Glutamatergic neuron (in vitro differentiated cells): ENCODE results near the gene LRP8. TPM values are rescaled to one million over a fixed set of nuclear protein-coding genes. Genes with fewer than 3 reads are reported as not detected.
A peak's percentile ranks its signal among the peaks of the same experiment; 100 is the strongest.

Experiments used
- DNase-seq: peaks from one replicate; pipeline ENCODE4 v3.0.0; 2022
- H3K27ac Mint-ChIP-seq: one replicate; pipeline ENCODE4 v1.8.0; 2020; ENCODE audit warnings: mild to moderate bottlenecking, mixed read lengths, inconsistent platforms; ENCODE audit not compliant: unreplicated experiment
- H3K27me3 Mint-ChIP-seq: one replicate; pipeline ENCODE4 v1.8.0; 2020; ENCODE audit warnings: mild to moderate bottlenecking, moderate library complexity, mixed read lengths, inconsistent platforms; ENCODE audit not compliant: unreplicated experiment
- H3K36me3 Mint-ChIP-seq: one replicate; pipeline ENCODE4 v1.8.0; 2020; ENCODE audit warnings: mild to moderate bottlenecking, mixed read lengths, inconsistent platforms; ENCODE audit not compliant: unreplicated experiment
- H3K4me1 Mint-ChIP-seq: one replicate; pipeline ENCODE4 v1.8.0; 2020; ENCODE audit warnings: mild to moderate bottlenecking, low read depth, mixed read lengths, inconsistent platforms; ENCODE audit not compliant: unreplicated experiment
- H3K4me3 Mint-ChIP-seq: one replicate; pipeline ENCODE4 v1.8.0; 2020; ENCODE audit warnings: mild to moderate bottlenecking, mixed read lengths, inconsistent platforms; ENCODE audit not compliant: unreplicated experiment
- H3K9me3 Mint-ChIP-seq: one replicate; pipeline ENCODE4 v1.8.0; 2020; ENCODE audit warnings: mild to moderate bottlenecking, moderate library complexity, mixed read lengths, inconsistent platforms; ENCODE audit not compliant: unreplicated experiment
- CTCF ChIP-seq: fragments of 200-600 bp; sonication (generic); IDR thresholded peaks from one replicate; pipeline ENCODE4 v1.5.0; 2021; ENCODE audit not compliant: partially characterized antibody, unreplicated experiment
- total RNA-seq: library from RNA; stranded (reverse); fragmentation: NEBNext Ultra II Directional; extraction: Animal tissue kit (Norgen Biotek cat#: 25700); gene quantifications from one replicate; pipeline ENCODE4 v1.2.1, GENCODE V29; 2021; ENCODE audit not compliant: unreplicated experiment

LRP8 gene
- total RNA-seq, 1 donor from 2014 or later: 57.9 TPM

GRCh38 chr1:53254011-53254640 lies 73.7 kb downstream of the LRP8 start:
- H3K27me3 Mint-ChIP-seq: peaks cover 9% of the 10 kb centered on the region
- no peak overlapping the region for H3K27ac Mint-ChIP-seq
- peaks cover 8% of the 10 kb centered on the region for H3K9me3 Mint-ChIP-seq
- DNase-seq: no peak
- peaks cover 10% of the 10 kb centered on the region for H3K4me1 Mint-ChIP-seq
- no peak for TF ChIP-seq CTCF
- H3K4me3 Mint-ChIP-seq: no peak overlapping the region
- peaks cover 5% of the 10 kb centered on the region for H3K36me3 Mint-ChIP-seq

GRCh38 chr1:53250325-53250724 lies 77.5 kb downstream of the LRP8 start:
- Mint-ChIP-seq H3K9me3 (peaks cover 3% of the 10 kb centered on the region), H3K4me3 (no peak overlapping the region), H3K4me1 (peaks cover 14% of the 10 kb centered on the region), H3K27ac (no peak overlapping the region), H3K36me3 (peaks cover 9% of the 10 kb centered on the region), H3K27me3 (peaks cover 15% of the 10 kb centered on the region)
- no peak for TF ChIP-seq CTCF
- no peak for DNase-seq

DNA sequence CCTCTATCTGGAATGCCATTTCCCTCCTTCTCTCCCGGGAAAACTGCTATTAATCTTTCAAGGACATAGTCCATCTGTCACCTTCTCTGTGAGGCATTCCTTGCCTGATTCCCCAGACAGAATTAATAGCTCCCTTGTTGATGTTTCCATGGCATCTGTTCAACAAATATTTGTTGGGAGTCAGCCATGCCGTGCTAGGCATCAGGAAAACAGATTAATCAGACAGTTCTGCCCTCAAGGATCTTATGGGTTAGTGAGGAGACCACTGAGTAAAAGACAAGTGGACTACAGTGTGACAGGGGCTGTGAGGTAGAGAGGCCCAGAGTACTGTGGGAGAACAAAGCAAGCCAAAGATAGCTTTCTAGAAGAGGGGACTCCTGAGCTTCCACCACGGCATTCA lies 78.2 kb downstream of the LRP8 start:
- Mint-ChIP-seq H3K4me3 (peak overlapping the region; percentile 10), H3K27me3 (peaks cover 15% of the 10 kb centered on the region), H3K4me1 (peaks cover 14% of the 10 kb centered on the region), H3K9me3 (peaks cover 3% of the 10 kb centered on the region), H3K27ac (peak overlapping the region; percentile 41), H3K36me3 (peaks cover 9% of the 10 kb centered on the region)
- DNase-seq: no peak
- TF ChIP-seq CTCF: no peak

- Mint-ChIP-seq H3K4me1 (peaks cover 14% of the 10 kb centered on the region), H3K27ac (no peak overlapping the region), H3K27me3 (peaks cover 17% of the 10 kb centered on the region), H3K36me3 (peaks cover 9% of the 10 kb centered on the region), H3K4me3 (no peak overlapping the region), H3K9me3 (peaks cover 6% of the 10 kb centered on the region)
- no peak for TF ChIP-seq CTCF
- no peak for DNase-seq
These were observed 81.4 kb downstream of the LRP8 start for GRCh38 chr1:53246261-53247134.

- H3K4me3 Mint-ChIP-seq: no peak overlapping the region
- H3K9me3 Mint-ChIP-seq: peaks cover 3% of the 10 kb centered on the region
- peaks cover 10% of the 10 kb centered on the region for H3K27me3 Mint-ChIP-seq
- peaks cover 9% of the 10 kb centered on the region for H3K36me3 Mint-ChIP-seq
- DNase-seq: no peak
- no peak overlapping the region for H3K27ac Mint-ChIP-seq
- no peak for TF ChIP-seq CTCF
- H3K4me1 Mint-ChIP-seq: peaks cover 5% of the 10 kb centered on the region
These were observed 83.7 kb downstream of the LRP8 start for GRCh38 chr1:53244141-53244540.
